ENCODE results near the gene GPR37. TPM values are rescaled to one million over a fixed set of nuclear protein-coding genes. Genes with fewer than 3 reads are reported as not detected.

The GPR37 gene
- total and polyA plus RNA-seq, 10 of the 15 experiments (the other 5 are each of a cell fraction or from before 2014, with no cell fraction given), result 0.02 TPM; not detected in 9

- H3K79me2 ChIP-seq (ENCODE audit: control insufficient read depth, insufficient read depth, low read length), result no peaks in the 10 kb centered on the region
- H3K4me1 ChIP-seq (ENCODE audit: control insufficient read depth, insufficient read depth, low read length), result no peaks in the 10 kb centered on the region
- ATAC-seq (peak; percentile 54), FAIRE-seq (no peak), DNase-seq (ENCODE audit: low read depth, low spot score) (no peak)
- POLR2A ChIA-PET, result interaction anchor here (1.2 kb wide), 1 partner anchor 11 kb away, joined by 3 read pairs; no protein-coding TSS in a partner anchor
- no TSS peak for BruUV-seq (replicated peaks)
- SMC1A ChIA-PET (ENCODE audit: uncharacterized antibody, unreplicated experiment), result interaction anchor here (0.6 to 1.2 kb wide), 4 partner anchors 11 to 1553 kb away, joined by 3 to 4 read pairs (median 4); no protein-coding TSS in a partner anchor
- H4K20me1 ChIP-seq (ENCODE audit: control insufficient read depth, insufficient read depth), result no peaks in the 10 kb centered on the region
- RAD21 ChIA-PET (ENCODE audit: unreplicated experiment), result no interaction called here
- in situ Hi-C loops (cut with MboI) (no loop called here), intact Hi-C loops (cut with micrococcal nuclease; ENCODE audit: unreplicated experiment) (no loop called here)
- H3K36me3 ChIP-seq (ENCODE audit: control insufficient read depth in 2 of 2, insufficient read depth in 2 of 2, low read length in 1 of 2), result no peaks in the 10 kb centered on the region
- CTCF ChIA-PET, result interaction anchor here (0.6 kb wide), 1 partner anchor 210 kb away, joined by 3 read pairs; no protein-coding TSS in a partner anchor
- H3K9ac ChIP-seq (ENCODE audit: control insufficient read depth, insufficient read depth, low read length), result no peak overlapping the region
- no peak overlapping the region for H3K4me2 ChIP-seq (ENCODE audit: control insufficient read depth, insufficient read depth)
- no peak for TF ChIP-seq ZBTB4 (CRISPR knock-in tag; IDR thresholded peaks at IDR 0.05)
- no peak for TF ChIP-seq CHD2 (IDR thresholded peaks at IDR 0.05; ENCODE audit: borderline replicate concordance, low read depth, low read length)
- TF ChIP-seq E2F4 (IDR thresholded peaks at IDR 0.05; ENCODE audit: low read depth, low read length), result no peak
- TF ChIP-seq LARP7 (IDR thresholded peaks at IDR 0.05), result no peak
- TF ChIP-seq PAX5 (IDR thresholded peaks at IDR 0.05; ENCODE audit: borderline replicate concordance, low read depth, low read length), result no peak
- no peak for TF ChIP-seq NR2C1 (IDR thresholded peaks at IDR 0.05)
- no peak for TF ChIP-seq FOXM1 (IDR thresholded peaks at IDR 0.05; ENCODE audit: low read depth, low read length)
- no peak for TF ChIP-seq BCL11A (IDR thresholded peaks at IDR 0.05; ENCODE audit: low read depth, low read length)
- no peak for TF ChIP-seq ATF7 (IDR thresholded peaks at IDR 0.05; ENCODE audit: low read depth)
- no peak for TF ChIP-seq STAT3 (IDR thresholded peaks at IDR 0.05; ENCODE audit: low read depth, low read length)
- H3K27ac ChIP-seq (ENCODE audit: control insufficient read depth, insufficient read depth), result no peak overlapping the region
- H3K4me3 ChIP-seq, result no peak overlapping the region
- no peak overlapping the region for H2AFZ ChIP-seq (ENCODE audit: control insufficient read depth, low read depth, low read length)
- WGBS (ENCODE audit: insufficient coverage, insufficient replicate concordance, low lambda C conversion rate, missing lambda C conversion rate), result 18% methylated on average over 3 of the region's 3 CpGs
- H3K27me3 ChIP-seq (replicated peaks in 1 of 2; ENCODE audit: control insufficient read depth in 2 of 2, insufficient read depth in 2 of 2, low read length in 1 of 2), result no peaks in the 10 kb centered on the region
- H3K9me3 ChIP-seq (replicated peaks; ENCODE audit: control insufficient read depth, insufficient read depth, low read length), result no peaks in the 10 kb centered on the region
Measured at GRCh38 chr7:124779194-124779593, 13.6 kb upstream of the GPR37 start.

Measured in GM12878 (cell line).